K562 (cell line): Measurements from ENCODE around the gene FASTK. TPM values are rescaled to one million over a fixed set of nuclear protein-coding genes. Genes with fewer than 3 reads are reported as not detected.

ENCODE experiments used
- ATF2 ChIP-seq: sonication (generic); formaldehyde crosslinking; IDR thresholded peaks from 2 replicates; pipeline ENCODE4 v1.8.1; 2022; ENCODE audit warnings: missing genetic modification reagents
- C11orf30 ChIP-seq: fragments of 450-650 bp; IDR thresholded peaks from 2 replicates; pipeline ENCODE4 v1.6.1; 2016; ENCODE audit warnings: low read depth, mild to moderate bottlenecking
- CUX1 ChIP-seq: fragments of 200-800 bp; sonication (Bioruptor generic); IDR thresholded peaks from 2 replicates; pipeline ENCODE4 v1.6.1; 2016; ENCODE audit warnings: missing genetic modification characterization, missing compliant biosample characterization
- DPF2 ChIP-seq: fragments of 450-650 bp; IDR thresholded peaks from 2 replicates; pipeline ENCODE4 v1.6.1; 2016
- FOXM1 ChIP-seq, 2 experiments: fragments of 450-650 bp in 1 of 2; sonication (generic) in 1 of 2; formaldehyde crosslinking in 1 of 2; IDR thresholded peaks; 2 replicates each; pipeline versions ENCODE4 v1.6.1 to v1.9.0; 2017 to 2022; ENCODE audit warnings: low read depth in 2 of 2, mild to moderate bottlenecking in 2 of 2, missing genetic modification reagents in 1 of 2, moderate library complexity in 1 of 2
- FOXP4 ChIP-seq: sonication (generic); formaldehyde crosslinking; IDR thresholded peaks from 2 replicates; pipeline ENCODE4 v1.8.0; 2022; ENCODE audit warnings: mild to moderate bottlenecking, missing genetic modification reagents, borderline replicate concordance
- IFI16 ChIP-seq: fragments of 250-450 bp; sonication (Bioruptor Pico); IDR thresholded peaks from 2 replicates; pipeline ENCODE4 v2.1.2; 2022; ENCODE audit warnings: mild to moderate bottlenecking, inconsistent platforms
- PBX2 ChIP-seq, 2 experiments: IDR thresholded peaks in 1 of 2; conservative IDR thresholded peaks in 1 of 2; 2 replicates each; pipeline ENCODE4 v1.6.1; 2016; ENCODE audit warnings: low read depth in 2 of 2, mild to moderate bottlenecking in 1 of 2, missing compliant biosample characterization in 1 of 2, missing genetic modification characterization in 1 of 2, moderate library complexity in 1 of 2
- POLR2AphosphoS5 ChIP-seq: IDR thresholded peaks from 2 replicates; pipeline ENCODE4 v1.6.1; 2011; ENCODE audit warnings: mild to moderate bottlenecking, low read depth, low read length, moderate library complexity; ENCODE audit not compliant: control insufficient read depth, insufficient read depth
- U2AF1 ChIP-seq: fragments of 200-400 bp; formaldehyde crosslinking; optimal IDR thresholded peaks from 2 replicates; pipeline ENCODE3; 2017; ENCODE audit warnings: mild to moderate bottlenecking, low read depth, low read length, moderate library complexity
- ZBED1 ChIP-seq: IDR thresholded peaks from 2 replicates; pipeline ENCODE4 v1.6.1; 2014
- ZBTB26 ChIP-seq: fragments of 450-650 bp; formaldehyde crosslinking; IDR thresholded peaks from 2 replicates; pipeline ENCODE4 v1.4.0; 2022; ENCODE audit warnings: missing genetic modification characterization
- polyA plus RNA-seq, 8 experiments: library from polyadenylated mRNA; depleted of rRNA in 4 of 8; stranded (reverse) in 5 of 8; unstranded in 3 of 8; fragments of >200 nt; fragmentation: Nextera tagmentation in 2 of 8; fragmentation: Illumina TruSeq in 1 of 8; extraction: Ambion mirVana in 2 of 8; extraction: Trizol in 1 of 8; gene quantifications; 2 replicates each; pipeline versions ENCODE4 v1.2.1 to v1.2.3, GENCODE V29; 2011 to 2014; ENCODE audit warnings: inconsistent platforms in 1 of 8, missing spikeins in 1 of 8
- total RNA-seq, 7 experiments: library from RNA; depleted of rRNA in 6 of 7; stranded (reverse); fragments of >200 nt in 6 of 7; fragmentation: Illumina TruSeq in 2 of 7; extraction: Trizol in 2 of 7; gene quantifications; 2 replicates each; pipeline versions ENCODE4 v1.2.1 to v1.2.3, GENCODE V29; 2011 to 2021; ENCODE audit warnings: low replicate concordance in 1 of 7

The FASTK gene
- total and polyA plus RNA-seq, 9 of the 15 experiments (the other 6 are each of a cell fraction or from before 2014, with no cell fraction given), result 0.51 to 150 (median 48.2) TPM

GRCh38 chr7:151082141-151083070 is 1.8 kb upstream of the FASTK start (continued):
- TF ChIP-seq FOXP4 (CRISPR knock-in tag), result no peak
- peak; percentile 16; the same call in 1 of the 2 replicates for TF ChIP-seq POLR2AphosphoS5
- TF ChIP-seq ZBTB26 (CRISPR knock-in tag), result peak; percentile 67
- no peak for TF ChIP-seq C11orf30
- TF ChIP-seq DPF2, result peak; percentile 75
- TF ChIP-seq ATF2 (CRISPR knock-in tag), result no peak
- no peak for TF ChIP-seq U2AF1
- TF ChIP-seq ZBED1, result 0 out of 2 replicates have a peak, but pooled peaks have one; percentile 61
- TF ChIP-seq FOXM1 (IDR thresholded peaks at IDR 0.05; ENCODE audit: low read depth), result peak; percentile 30; the same call in 1 of the 2 replicates
- TF ChIP-seq FOXM1 (CRISPR knock-in tag; IDR thresholded peaks at IDR 0.05; ENCODE audit: low read depth), result no peak
- TF ChIP-seq IFI16 (CRISPR knock-in tag), result no peak
- no peak for TF ChIP-seq PBX2 (CRISPR knock-in tag; IDR thresholded peaks at IDR 0.05; ENCODE audit: low read depth)
- TF ChIP-seq PBX2 (tag; conservative IDR thresholded peaks at IDR 0.05; ENCODE audit: low read depth), result no peak
- no peak for TF ChIP-seq CUX1 (CRISPR knock-in tag)
